C4-2B (cell line): ENCODE data around the gene PHF2.

Source experiments
- ZFX ChIP-seq: fragments of 450-650 bp; IDR thresholded peaks from 2 replicates; pipeline ENCODE4 v1.6.1; 2017
- TF ChIP-seq, protein P1 (sequence below): fragments of 450-650 bp; conservative IDR thresholded peaks from 2 replicates; pipeline ENCODE4 v1.5.1; 2017; ENCODE audit warnings: mild to moderate bottlenecking

DNA sequence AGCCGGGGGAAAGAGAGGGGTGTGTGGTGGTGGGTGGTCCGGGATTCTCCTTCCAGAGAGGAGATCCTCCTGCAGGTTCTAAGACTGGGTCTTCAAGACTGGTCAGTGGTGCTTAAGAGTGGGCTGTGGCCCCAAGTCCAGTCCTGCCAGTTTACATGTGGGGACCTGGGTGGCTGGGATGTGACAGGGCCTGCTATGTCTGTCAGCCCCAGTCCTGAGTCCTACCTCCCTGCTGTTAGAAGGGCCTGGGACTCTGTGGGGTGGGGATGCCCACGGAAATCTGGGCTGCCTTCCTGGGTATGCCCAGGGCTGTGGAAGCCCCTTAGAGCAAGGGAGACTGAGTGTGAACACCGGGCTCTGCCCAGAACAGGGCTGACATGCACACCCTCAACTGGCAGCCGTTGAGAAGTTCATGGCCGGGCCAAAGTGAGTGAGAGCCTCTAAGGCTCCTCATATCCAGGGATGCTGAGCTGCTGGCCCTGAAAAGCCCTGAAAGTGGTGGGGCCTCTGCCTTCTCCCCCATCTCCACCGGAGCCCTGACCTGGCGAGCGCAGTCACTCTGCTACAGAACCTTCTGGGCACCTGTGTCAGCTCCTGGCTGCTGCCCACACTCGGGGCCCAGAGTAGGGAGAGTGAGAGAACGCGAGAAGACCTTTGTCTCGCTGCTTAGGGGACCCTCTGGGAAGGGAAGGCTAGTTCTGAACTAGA is 1.7 kb downstream of the PHF2 start:
- TF ChIP-seq, protein P1, sequence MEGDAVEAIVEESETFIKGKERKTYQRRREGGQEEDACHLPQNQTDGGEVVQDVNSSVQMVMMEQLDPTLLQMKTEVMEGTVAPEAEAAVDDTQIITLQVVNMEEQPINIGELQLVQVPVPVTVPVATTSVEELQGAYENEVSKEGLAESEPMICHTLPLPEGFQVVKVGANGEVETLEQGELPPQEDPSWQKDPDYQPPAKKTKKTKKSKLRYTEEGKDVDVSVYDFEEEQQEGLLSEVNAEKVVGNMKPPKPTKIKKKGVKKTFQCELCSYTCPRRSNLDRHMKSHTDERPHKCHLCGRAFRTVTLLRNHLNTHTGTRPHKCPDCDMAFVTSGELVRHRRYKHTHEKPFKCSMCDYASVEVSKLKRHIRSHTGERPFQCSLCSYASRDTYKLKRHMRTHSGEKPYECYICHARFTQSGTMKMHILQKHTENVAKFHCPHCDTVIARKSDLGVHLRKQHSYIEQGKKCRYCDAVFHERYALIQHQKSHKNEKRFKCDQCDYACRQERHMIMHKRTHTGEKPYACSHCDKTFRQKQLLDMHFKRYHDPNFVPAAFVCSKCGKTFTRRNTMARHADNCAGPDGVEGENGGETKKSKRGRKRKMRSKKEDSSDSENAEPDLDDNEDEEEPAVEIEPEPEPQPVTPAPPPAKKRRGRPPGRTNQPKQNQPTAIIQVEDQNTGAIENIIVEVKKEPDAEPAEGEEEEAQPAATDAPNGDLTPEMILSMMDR = no peak
- TF ChIP-seq ZFX = no peak
